ENCODE data around the gene TMEM170A.

The TMEM170A gene

DNA sequence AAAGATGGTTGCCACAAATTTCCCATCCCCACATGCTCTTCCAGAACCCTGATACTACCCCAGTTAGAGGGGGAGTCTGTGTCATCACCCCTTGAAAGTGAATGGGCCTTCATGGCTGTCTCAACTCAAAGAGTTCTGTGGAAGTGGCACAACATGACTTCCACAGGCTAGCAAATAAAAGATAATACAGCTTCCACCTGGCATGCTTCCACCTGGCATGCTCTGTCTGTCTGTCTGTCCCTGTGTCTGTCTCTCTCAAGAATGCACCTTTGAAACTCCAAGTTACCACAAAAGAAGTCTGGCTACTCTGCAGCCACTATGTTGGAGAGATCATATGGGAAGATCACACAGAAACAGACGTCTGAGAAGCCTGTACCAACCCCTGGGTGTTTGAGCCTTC lies 66.2 kb downstream of the TMEM170A start:
- DNase-seq, result no peak

DNA sequence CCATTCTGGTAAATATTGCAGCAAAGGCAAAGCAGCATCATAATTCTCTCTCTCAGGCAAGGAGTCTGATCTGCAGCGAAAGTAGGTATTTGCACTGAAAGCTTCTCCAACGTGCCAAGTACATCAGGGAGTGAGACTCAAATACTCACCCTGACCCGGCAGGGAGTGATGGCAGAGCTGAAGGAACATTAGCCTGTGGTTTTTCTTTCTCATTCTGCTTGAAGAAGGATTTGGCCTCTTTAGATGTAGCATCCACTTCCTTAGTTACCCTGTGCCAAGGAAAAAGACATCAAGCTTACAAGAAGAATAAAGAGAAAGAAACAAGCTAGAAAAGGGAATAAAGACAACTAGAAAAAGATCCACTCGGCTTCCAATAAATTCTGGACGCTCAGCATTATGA lies 69.5 kb downstream of the TMEM170A start:
- no peak for DNase-seq
